HG03558 (cell line): Measurements from ENCODE around the gene DGLUCY.
A peak's percentile ranks its signal among the peaks of the same experiment; 100 is the strongest.
"Not testable (repeated sequence)": the region's sequence is repeated elsewhere in the genome, so short reads cannot be mapped to it uniquely, and the experiment has no call there.

Experiments
- ATAC-seq: cut with Tn5 transposase; IDR thresholded peaks from one replicate; pipeline ENCODE4 v1.9.1; 2021; ENCODE audit warnings: moderate number of reproducible peaks; ENCODE audit not compliant: unreplicated experiment; ENCODE audit errors: extremely low read depth

The DGLUCY gene

GRCh38 chr14:91129261-91129660 lies 15.4 kb downstream of the DGLUCY start:
- ATAC-seq: no peak

- no peak for ATAC-seq
These were observed 21.2 kb downstream of the DGLUCY start for GRCh38 chr14:91135039-91135438.

- ATAC-seq: no peak
These were observed 24.9 kb downstream of the DGLUCY start for GRCh38 chr14:91138511-91139359.

- ATAC-seq: no peak
These were observed 25.9 kb downstream of the DGLUCY start for GRCh38 chr14:91139776-91140175.

- ATAC-seq: no peak
These were observed 26.8 kb downstream of the DGLUCY start for GRCh38 chr14:91140672-91141071.

GRCh38 chr14:91142214-91142668 lies 28.4 kb downstream of the DGLUCY start:
- ATAC-seq: peak; percentile 79

GRCh38 chr14:91143862-91144261 lies 30.0 kb downstream of the DGLUCY start:
- no peak for ATAC-seq

GRCh38 chr14:91144425-91145145 lies 30.7 kb downstream of the DGLUCY start:
- ATAC-seq: no peak

- ATAC-seq: no peak
These were observed 31.7 kb downstream of the DGLUCY start for GRCh38 chr14:91145391-91146160.

- ATAC-seq: no peak
These were observed 32.8 kb downstream of the DGLUCY start for GRCh38 chr14:91146661-91147060.

GRCh38 chr14:91149462-91149861 lies 35.6 kb downstream of the DGLUCY start:
- no peak for ATAC-seq

GRCh38 chr14:91152499-91152898 lies 38.6 kb downstream of the DGLUCY start:
- ATAC-seq: no peak

GRCh38 chr14:91153360-91153759 lies 39.5 kb downstream of the DGLUCY start:
- ATAC-seq: no peak

GRCh38 chr14:91154851-91155625 lies 41.2 kb downstream of the DGLUCY start:
- no peak for ATAC-seq

- ATAC-seq: no peak
These were observed 41.8 kb downstream of the DGLUCY start for GRCh38 chr14:91155626-91156089.

GRCh38 chr14:91156142-91156666 lies 42.3 kb downstream of the DGLUCY start:
- ATAC-seq: not testable (repeated sequence)

GRCh38 chr14:91156877-91157276 lies 43.0 kb downstream of the DGLUCY start:
- not testable (repeated sequence) for ATAC-seq

GRCh38 chr14:91158091-91158790 lies 44.4 kb downstream of the DGLUCY start:
- no peak for ATAC-seq

GRCh38 chr14:91159182-91159581 lies 45.3 kb downstream of the DGLUCY start:
- ATAC-seq: no peak
